ENCODE results near the gene THAP4. TPM values are rescaled to one million over a fixed set of nuclear protein-coding genes. Genes with fewer than 3 reads are reported as not detected.

THAP4 gene
- total and polyA plus RNA-seq, 2 of the 13 experiments (the other 11 are each of a cell fraction or from before 2014, with no cell fraction given): 59.7 to 75.7 TPM

DNA sequence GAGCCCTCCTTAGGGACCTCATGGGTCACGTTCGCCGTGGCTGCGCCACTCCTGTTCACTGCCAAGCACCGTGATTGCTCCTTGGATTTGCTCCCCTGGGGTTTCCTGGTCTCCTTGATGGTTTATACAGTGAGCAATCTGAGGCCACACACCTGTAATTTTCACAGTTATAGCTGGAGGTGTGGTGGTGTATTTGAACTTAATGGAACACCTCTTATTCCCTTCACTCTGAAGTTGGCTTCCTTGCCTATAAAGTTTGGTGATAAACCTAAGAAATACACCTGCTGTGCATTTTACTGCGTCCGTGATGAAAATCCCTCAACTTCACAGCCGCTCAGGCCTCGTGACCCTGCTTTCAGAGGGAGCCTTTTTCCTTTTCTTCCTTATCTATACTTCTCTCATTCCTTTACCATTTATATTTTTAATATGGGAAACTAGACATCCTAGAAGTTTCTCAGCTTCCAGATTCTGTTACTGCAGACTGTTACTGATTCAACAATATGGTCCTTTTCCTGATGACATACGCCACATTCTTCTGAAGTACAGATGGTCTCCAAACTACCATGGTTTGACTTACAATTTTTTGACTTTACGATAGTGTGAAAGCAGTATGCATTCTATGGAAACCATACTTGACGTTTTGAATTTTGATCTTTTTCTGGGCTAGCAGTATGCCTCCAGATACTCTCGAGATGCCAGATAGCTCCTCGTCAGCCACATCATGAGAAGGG, 9.1 kb upstream of the THAP4 start (continued):
- TF ChIP-seq, protein P1, sequence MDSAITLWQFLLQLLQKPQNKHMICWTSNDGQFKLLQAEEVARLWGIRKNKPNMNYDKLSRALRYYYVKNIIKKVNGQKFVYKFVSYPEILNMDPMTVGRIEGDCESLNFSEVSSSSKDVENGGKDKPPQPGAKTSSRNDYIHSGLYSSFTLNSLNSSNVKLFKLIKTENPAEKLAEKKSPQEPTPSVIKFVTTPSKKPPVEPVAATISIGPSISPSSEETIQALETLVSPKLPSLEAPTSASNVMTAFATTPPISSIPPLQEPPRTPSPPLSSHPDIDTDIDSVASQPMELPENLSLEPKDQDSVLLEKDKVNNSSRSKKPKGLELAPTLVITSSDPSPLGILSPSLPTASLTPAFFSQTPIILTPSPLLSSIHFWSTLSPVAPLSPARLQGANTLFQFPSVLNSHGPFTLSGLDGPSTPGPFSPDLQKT (CRISPR knock-in tag; IDR thresholded peaks at IDR 0.05; ENCODE audit: borderline replicate concordance): no peak
- no peak for TF ChIP-seq ZNF337 (CRISPR knock-in tag; IDR thresholded peaks at IDR 0.05; ENCODE audit: borderline replicate concordance, low read depth)
- no peak for TF ChIP-seq NR2F6 (IDR thresholded peaks at IDR 0.05)
- TF ChIP-seq NR2F6 (CRISPR knock-in tag; IDR thresholded peaks at IDR 0.05): no peak
- TF ChIP-seq AGO1 (IDR thresholded peaks at IDR 0.05; ENCODE audit: low read depth, low read length, poor library complexity, severe bottlenecking): no peak
- 0 out of 2 replicates have a peak, but pooled peaks have one; percentile 43 for TF ChIP-seq ZNF441 (CRISPR knock-in tag; IDR thresholded peaks at IDR 0.05; ENCODE audit: borderline replicate concordance)
- TF ChIP-seq RCOR2 (CRISPR knock-in tag; IDR thresholded peaks at IDR 0.05): no peak
- TF ChIP-seq, protein P2, sequence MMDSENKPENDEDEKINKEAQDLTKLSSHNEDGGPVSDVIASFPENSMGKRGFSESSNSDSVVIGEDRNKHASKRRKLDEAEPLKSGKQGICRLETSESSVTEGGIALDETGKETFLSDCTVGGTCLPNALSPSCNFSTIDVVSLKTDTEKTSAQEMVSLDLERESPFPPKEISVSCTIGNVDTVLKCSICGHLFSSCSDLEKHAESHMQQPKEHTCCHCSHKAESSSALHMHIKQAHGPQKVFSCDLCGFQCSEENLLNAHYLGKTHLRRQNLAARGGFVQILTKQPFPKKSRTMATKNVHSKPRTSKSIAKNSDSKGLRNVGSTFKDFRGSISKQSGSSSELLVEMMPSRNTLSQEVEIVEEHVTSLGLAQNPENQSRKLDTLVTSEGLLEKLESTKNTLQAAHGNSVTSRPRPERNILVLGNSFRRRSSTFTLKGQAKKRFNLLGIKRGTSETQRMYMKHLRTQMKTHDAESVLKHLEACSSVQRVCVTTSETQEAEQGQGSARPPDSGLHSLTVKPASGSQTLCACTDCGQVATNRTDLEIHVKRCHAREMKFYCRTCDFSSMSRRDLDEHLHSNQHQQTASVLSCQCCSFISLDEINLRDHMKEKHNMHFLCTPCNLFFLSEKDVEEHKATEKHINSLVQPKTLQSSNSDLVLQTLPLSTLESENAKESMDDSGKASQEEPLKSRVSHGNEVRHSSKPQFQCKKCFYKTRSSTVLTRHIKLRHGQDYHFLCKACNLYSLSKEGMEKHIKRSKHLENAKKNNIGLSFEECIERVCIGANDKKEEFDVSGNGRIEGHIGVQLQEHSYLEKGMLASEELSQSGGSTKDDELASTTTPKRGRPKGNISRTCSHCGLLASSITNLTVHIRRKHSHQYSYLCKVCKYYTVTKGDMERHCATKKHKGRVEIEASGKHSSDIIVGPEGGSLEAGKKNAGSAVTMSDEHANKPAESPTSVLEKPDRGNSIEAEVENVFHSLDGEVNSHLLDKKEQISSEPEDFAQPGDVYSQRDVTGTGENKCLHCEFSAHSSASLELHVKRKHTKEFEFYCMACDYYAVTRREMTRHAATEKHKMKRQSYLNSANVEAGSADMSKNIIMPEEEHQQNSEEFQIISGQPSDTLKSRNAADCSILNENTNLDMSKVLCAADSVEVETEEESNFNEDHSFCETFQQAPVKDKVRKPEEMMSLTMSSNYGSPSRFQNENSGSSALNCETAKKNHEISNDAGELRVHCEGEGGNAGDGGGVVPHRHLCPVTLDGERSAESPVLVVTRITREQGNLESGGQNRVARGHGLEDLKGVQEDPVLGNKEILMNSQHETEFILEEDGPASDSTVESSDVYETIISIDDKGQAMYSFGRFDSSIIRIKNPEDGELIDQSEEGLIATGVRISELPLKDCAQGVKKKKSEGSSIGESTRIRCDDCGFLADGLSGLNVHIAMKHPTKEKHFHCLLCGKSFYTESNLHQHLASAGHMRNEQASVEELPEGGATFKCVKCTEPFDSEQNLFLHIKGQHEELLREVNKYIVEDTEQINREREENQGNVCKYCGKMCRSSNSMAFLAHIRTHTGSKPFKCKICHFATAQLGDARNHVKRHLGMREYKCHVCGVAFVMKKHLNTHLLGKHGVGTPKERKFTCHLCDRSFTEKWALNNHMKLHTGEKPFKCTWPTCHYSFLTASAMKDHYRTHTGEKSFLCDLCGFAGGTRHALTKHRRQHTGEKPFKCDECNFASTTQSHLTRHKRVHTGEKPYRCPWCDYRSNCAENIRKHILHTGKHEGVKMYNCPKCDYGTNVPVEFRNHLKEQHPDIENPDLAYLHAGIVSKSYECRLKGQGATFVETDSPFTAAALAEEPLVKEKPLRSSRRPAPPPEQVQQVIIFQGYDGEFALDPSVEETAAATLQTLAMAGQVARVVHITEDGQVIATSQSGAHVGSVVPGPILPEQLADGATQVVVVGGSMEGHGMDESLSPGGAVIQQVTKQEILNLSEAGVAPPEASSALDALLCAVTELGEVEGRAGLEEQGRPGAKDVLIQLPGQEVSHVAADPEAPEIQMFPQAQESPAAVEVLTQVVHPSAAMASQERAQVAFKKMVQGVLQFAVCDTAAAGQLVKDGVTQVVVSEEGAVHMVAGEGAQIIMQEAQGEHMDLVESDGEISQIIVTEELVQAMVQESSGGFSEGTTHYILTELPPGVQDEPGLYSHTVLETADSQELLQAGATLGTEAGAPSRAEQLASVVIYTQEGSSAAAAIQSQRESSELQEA (CRISPR knock-in tag; IDR thresholded peaks at IDR 0.05; ENCODE audit: not compliant biosample characterization): no peak
- TF ChIP-seq KAT7 (CRISPR knock-in tag; IDR thresholded peaks at IDR 0.05; ENCODE audit: borderline replicate concordance): 0 out of 2 replicates have a peak, but pooled peaks have one; percentile 55
- no peak for TF ChIP-seq HNRNPL (IDR thresholded peaks at IDR 0.05; ENCODE audit: low read depth, low read length)
- 0 out of 2 replicates have a peak, but pooled peaks have one; percentile 8 for TF ChIP-seq TRIM24 (CRISPR knock-in tag; IDR thresholded peaks at IDR 0.05)
- 0 out of 2 replicates have a peak, but pooled peaks have one; percentile 14 for TF ChIP-seq ZNF124 (CRISPR knock-in tag; IDR thresholded peaks at IDR 0.05)
- TF ChIP-seq ARNT2 (CRISPR knock-in tag; IDR thresholded peaks at IDR 0.05; ENCODE audit: low read depth): 0 out of 2 replicates have a peak, but pooled peaks have one; percentile 11
- TF ChIP-seq ZNF317 (CRISPR knock-in tag; IDR thresholded peaks at IDR 0.05): 0 out of 2 replicates have a peak, but pooled peaks have one; percentile 48
- TF ChIP-seq, protein P3, sequence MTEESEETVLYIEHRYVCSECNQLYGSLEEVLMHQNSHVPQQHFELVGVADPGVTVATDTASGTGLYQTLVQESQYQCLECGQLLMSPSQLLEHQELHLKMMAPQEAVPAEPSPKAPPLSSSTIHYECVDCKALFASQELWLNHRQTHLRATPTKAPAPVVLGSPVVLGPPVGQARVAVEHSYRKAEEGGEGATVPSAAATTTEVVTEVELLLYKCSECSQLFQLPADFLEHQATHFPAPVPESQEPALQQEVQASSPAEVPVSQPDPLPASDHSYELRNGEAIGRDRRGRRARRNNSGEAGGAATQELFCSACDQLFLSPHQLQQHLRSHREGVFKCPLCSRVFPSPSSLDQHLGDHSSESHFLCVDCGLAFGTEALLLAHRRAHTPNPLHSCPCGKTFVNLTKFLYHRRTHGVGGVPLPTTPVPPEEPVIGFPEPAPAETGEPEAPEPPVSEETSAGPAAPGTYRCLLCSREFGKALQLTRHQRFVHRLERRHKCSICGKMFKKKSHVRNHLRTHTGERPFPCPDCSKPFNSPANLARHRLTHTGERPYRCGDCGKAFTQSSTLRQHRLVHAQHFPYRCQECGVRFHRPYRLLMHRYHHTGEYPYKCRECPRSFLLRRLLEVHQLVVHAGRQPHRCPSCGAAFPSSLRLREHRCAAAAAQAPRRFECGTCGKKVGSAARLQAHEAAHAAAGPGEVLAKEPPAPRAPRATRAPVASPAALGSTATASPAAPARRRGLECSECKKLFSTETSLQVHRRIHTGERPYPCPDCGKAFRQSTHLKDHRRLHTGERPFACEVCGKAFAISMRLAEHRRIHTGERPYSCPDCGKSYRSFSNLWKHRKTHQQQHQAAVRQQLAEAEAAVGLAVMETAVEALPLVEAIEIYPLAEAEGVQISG (CRISPR knock-in tag; IDR thresholded peaks at IDR 0.05): no peak
- 0 out of 2 replicates have a peak, but pooled peaks have one; percentile 34 for TF ChIP-seq ZNF510 (CRISPR knock-in tag; IDR thresholded peaks at IDR 0.05; ENCODE audit: low read depth)
- no peak for TF ChIP-seq ZNF292 (CRISPR knock-in tag; IDR thresholded peaks at IDR 0.05; ENCODE audit: borderline replicate concordance, low read depth)
